OCI-LY1 (cell line): ENCODE data around the gene EPC2.

Experiments
- H2AFZ ChIP-seq: fragments of 200-600 bp; sonication (generic), shearing (Covaris generic); 2 replicates; pipeline ENCODE4 v1.6.0; 2014; ENCODE audit warnings: antibody characterized with exemption, mild to moderate bottlenecking, low read length
- H3F3A ChIP-seq: fragments of 200-600 bp; sonication (generic), shearing (Covaris generic); 2 replicates; pipeline ENCODE4 v1.6.0; 2014; ENCODE audit warnings: mild to moderate bottlenecking, antibody characterized with exemption, low read length, moderate library complexity; ENCODE audit not compliant: insufficient read depth
- H3K27ac ChIP-seq: fragments of 200-600 bp; sonication (generic); 2 replicates; pipeline ENCODE4 v1.5.1; 2014; ENCODE audit warnings: low read length, mixed run types, mild to moderate bottlenecking, low read depth; ENCODE audit not compliant: poor library complexity, severe bottlenecking
- H3K27me3 ChIP-seq: fragments of 200-600 bp; sonication (generic); 2 replicates; pipeline ENCODE4 v1.6.0; 2014; ENCODE audit warnings: antibody characterized with exemption, mild to moderate bottlenecking, low read length, moderate library complexity; ENCODE audit not compliant: insufficient read depth
- H3K36me3 ChIP-seq: fragments of 200-600 bp; sonication (generic); 2 replicates; pipeline ENCODE4 v1.6.1; 2014; ENCODE audit warnings: mild to moderate bottlenecking, antibody characterized with exemption, low read length, moderate library complexity, mixed read lengths; ENCODE audit not compliant: insufficient read depth
- H3K4me1 ChIP-seq: fragments of 200-600 bp; sonication (generic); 2 replicates; pipeline ENCODE4 v1.5.1; 2014; ENCODE audit warnings: mild to moderate bottlenecking, low read length, moderate library complexity; ENCODE audit not compliant: insufficient read depth, severe bottlenecking
- H3K4me2 ChIP-seq: fragments of 200-600 bp; sonication (generic), shearing (Covaris generic); 2 replicates; pipeline ENCODE4 v1.6.1; 2014; ENCODE audit warnings: low read length
- H3K4me3 ChIP-seq: fragments of 200-600 bp; sonication (generic); 2 replicates; pipeline ENCODE4 v1.5.1; 2014; ENCODE audit warnings: low read length, low read depth, mild to moderate bottlenecking, mixed read lengths; ENCODE audit not compliant: poor library complexity, severe bottlenecking
- H3K79me2 ChIP-seq: fragments of 200-600 bp; shearing (Covaris generic); 2 replicates; pipeline ENCODE4 v1.6.1; 2016; ENCODE audit warnings: mixed run types, low read length, mixed read lengths; ENCODE audit not compliant: insufficient read depth
- H3K9ac ChIP-seq: fragments of 200-600 bp; sonication (generic), shearing (Covaris generic); 2 replicates; pipeline ENCODE4 v1.6.1; 2014; ENCODE audit warnings: mild to moderate bottlenecking, low read length, mixed read lengths
- H3K9me2 ChIP-seq: fragments of 200-600 bp; sonication (generic), shearing (Covaris generic); 2 replicates; pipeline ENCODE4 v1.6.1; 2014; ENCODE audit warnings: low read depth, mild to moderate bottlenecking, low read length, mixed read lengths
- H3K9me3 ChIP-seq: fragments of 200-600 bp; shearing (Covaris generic); 2 replicates; pipeline ENCODE4 v1.6.1; 2014; ENCODE audit warnings: low read length, mixed read lengths
- H4K20me1 ChIP-seq: fragments of 200-600 bp; sonication (generic), shearing (Covaris generic); 2 replicates; pipeline ENCODE4 v1.6.0; 2016; ENCODE audit warnings: mild to moderate bottlenecking, low read length; ENCODE audit not compliant: insufficient read depth
- CTCF ChIP-seq: fragments of 200-600 bp; sonication (generic), shearing (Covaris generic); IDR thresholded peaks from 2 replicates; pipeline ENCODE4 v1.5.1; 2017; ENCODE audit warnings: mild to moderate bottlenecking, antibody characterized with exemption, low read length, moderate library complexity, mixed read lengths
- EZH2 ChIP-seq: fragments of 200-600 bp; sonication (generic), shearing (Covaris generic); IDR thresholded peaks from 2 replicates; pipeline ENCODE4 v1.8.0; 2017; ENCODE audit warnings: borderline replicate concordance, mixed run types, mild to moderate bottlenecking, antibody characterized with exemption, low read length, moderate library complexity, mixed read lengths

Gene EPC2

GRCh38 chr2:148616662-148617061 is 27.9 kb upstream of the EPC2 start:
- TF ChIP-seq CTCF: no peak
- TF ChIP-seq EZH2: no peak
- H3K36me3 ChIP-seq: no peaks in the 10 kb centered on the region
- H3K4me2 ChIP-seq: no peak overlapping the region
- no peaks in the 10 kb centered on the region for H4K20me1 ChIP-seq
- H3K27me3 ChIP-seq: no peaks in the 10 kb centered on the region
- peaks cover 18% of the 10 kb centered on the region for H3K4me1 ChIP-seq
- no peak overlapping the region for H3K27ac ChIP-seq
- H3K9ac ChIP-seq: no peak overlapping the region
- no peaks in the 10 kb centered on the region for H3F3A ChIP-seq
- no peaks in the 10 kb centered on the region for H3K9me3 ChIP-seq
- H3K4me3 ChIP-seq: no peak overlapping the region
- no peaks in the 10 kb centered on the region for H3K9me2 ChIP-seq
- H2AFZ ChIP-seq: no peak overlapping the region
- H3K79me2 ChIP-seq: no peaks in the 10 kb centered on the region

- H3K4me1 ChIP-seq: peaks cover 18% of the 10 kb centered on the region
- TF ChIP-seq CTCF (no peak), EZH2 (no peak)
- H3K27me3 ChIP-seq: no peaks in the 10 kb centered on the region
- H3F3A ChIP-seq: no peaks in the 10 kb centered on the region
- no peaks in the 10 kb centered on the region for H3K9me2 ChIP-seq
- H2AFZ ChIP-seq: no peak overlapping the region
- H4K20me1 ChIP-seq: no peaks in the 10 kb centered on the region
- no peak overlapping the region for H3K27ac ChIP-seq
- no peak overlapping the region for H3K4me3 ChIP-seq
- no peak overlapping the region for H3K9ac ChIP-seq
- H3K4me2 ChIP-seq: no peak overlapping the region
- no peaks in the 10 kb centered on the region for H3K9me3 ChIP-seq
- no peaks in the 10 kb centered on the region for H3K79me2 ChIP-seq
- H3K36me3 ChIP-seq: no peaks in the 10 kb centered on the region
These were observed 27.3 kb upstream of the EPC2 start for GRCh38 chr2:148617219-148617618.

GRCh38 chr2:148619560-148620195 is 24.9 kb upstream of the EPC2 start:
- no peaks in the 10 kb centered on the region for H3K9me2 ChIP-seq
- H3K36me3 ChIP-seq: no peaks in the 10 kb centered on the region
- no peaks in the 10 kb centered on the region for H3K9me3 ChIP-seq
- no peaks in the 10 kb centered on the region for H3K27me3 ChIP-seq
- no peak overlapping the region for H3K27ac ChIP-seq
- no peak overlapping the region for H3K4me3 ChIP-seq
- no peaks in the 10 kb centered on the region for H3F3A ChIP-seq
- peaks cover 9% of the 10 kb centered on the region for H3K4me1 ChIP-seq
- H4K20me1 ChIP-seq: no peaks in the 10 kb centered on the region
- TF ChIP-seq CTCF (no peak), EZH2 (no peak)
- no peak overlapping the region for H3K9ac ChIP-seq
- H3K79me2 ChIP-seq: no peaks in the 10 kb centered on the region
- H3K4me2 ChIP-seq: no peak overlapping the region
- H2AFZ ChIP-seq: no peak overlapping the region
